GDM1 (cell line): Measurements from ENCODE around the gene CFAP20DC.

Experiments
- DNase-seq: peaks from one replicate; lab custom pipeline; 2025; lab: John Stamatoyannopoulos, UW

The CFAP20DC gene

DNA sequence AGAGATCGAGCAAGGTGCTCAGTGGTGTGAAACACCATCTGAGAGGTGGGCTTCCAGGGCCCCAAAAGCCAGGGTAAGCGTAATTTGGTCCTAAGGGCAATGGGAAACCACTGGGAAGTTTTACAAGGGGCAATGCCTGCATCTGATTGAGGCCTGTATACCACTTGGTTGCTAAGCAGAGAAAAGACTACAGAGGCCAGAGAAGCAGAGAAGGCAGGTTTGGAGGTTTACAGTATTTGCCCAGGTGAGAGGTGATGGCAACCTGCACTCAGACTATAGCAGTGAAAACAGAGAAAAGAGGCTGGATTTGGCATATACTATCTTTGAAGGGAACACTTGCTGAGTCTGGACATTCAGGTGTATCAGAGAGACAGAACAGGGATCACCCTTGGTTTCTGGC lies 249.8 kb downstream of the CFAP20DC start:
- DNase-seq = no peak

DNA sequence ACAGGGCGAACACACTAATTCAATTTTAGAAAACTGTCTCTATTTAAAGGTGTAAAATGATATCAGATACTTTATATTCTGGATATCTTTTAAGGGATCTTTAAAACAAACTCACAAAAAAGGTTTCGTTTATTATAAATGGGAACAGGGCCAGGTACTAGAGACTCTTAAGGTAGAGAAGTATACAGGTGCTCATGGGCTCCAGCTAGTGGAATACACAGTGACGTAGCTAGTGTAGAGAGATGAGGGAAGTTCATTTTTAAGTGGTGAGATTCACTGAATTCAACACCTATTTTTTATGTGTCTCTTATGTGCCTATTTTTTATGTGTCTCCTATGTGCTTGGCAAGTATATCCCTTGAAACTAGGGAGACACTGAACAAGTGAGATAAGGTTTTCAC lies 250.6 kb downstream of the CFAP20DC start:
- DNase-seq = no peak

DNA sequence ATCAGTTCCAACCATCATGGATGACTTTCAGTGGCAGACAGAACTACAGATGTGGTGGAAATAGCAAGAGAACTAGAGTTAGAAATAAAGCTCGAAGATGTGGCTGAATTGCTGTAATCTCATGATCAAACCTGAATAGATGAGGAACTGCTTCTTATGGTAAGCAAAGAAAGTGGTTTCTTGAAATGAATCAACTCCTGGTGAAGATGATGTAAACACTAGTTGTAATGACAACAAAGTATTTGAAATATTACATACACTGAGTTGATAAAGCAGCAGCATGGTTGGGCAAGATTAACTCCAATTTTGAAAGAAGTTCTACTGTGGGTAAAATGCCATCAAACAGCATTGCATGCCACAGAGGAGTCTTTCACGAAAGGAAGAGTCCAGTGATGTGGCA lies 251.5 kb downstream of the CFAP20DC start:
- no peak for DNase-seq

DNA sequence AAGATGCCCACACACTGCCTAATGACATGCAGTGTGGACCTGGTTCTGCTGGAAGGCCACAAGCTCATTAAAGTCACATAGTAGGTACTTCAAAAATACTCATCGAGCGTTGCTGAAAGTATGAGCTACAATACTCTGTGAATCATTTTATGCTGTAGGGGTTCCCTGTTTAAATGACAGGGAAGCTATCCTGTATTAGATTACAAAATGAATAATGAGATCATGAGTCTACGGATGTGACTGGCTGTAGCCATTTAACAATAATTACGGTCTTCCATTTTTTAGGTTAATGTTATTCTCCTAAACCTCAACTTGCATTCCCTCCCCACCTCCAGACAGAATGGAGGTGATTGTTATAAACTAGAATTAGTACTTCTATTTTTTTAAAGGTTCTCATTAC lies 255.1 kb downstream of the CFAP20DC start:
- no peak for DNase-seq

DNA sequence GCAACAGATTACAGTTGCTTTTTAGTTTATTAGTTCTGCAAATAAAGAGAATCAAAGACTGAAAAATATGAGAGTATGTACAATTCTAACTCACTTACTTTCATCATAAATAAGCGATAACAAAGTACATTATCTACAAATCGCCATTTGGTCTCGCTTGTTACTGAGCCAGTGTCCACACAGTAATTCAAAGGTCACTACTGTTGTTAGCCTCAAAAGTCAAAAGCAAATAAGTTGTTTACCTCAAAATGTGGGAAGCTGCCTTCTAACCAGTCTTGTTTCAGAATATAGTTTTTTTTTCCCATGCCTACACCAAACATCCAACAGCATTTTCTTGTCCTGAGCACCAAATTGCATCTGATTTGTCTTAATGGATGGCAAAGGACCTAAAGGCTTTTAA lies 255.9 kb downstream of the CFAP20DC start:
- no peak for DNase-seq

DNA sequence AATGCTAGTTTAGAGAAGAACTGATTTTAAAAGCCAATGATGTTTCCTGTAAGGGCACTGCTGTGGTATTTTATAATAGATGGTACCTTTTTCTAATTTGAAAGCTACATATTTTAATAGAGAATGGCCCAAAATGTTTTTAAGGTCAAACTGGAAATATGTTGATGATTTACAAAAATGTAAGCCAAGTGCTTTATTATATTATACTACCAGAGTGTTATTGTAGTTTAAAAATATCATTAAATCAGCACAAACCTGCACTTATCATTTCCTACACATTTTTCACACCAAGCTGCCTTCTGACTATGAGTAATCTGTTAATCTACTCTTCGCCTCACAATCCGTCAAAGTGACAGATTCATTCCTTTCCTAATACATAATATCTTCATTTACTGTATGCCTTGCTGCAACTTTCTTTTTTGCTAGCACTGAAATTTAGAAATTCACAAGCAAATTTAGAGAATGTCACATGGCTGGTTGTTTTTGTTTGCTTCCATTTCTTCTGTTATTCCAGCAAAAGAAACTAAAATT lies 256.8 kb downstream of the CFAP20DC start:
- DNase-seq = no peak

DNA sequence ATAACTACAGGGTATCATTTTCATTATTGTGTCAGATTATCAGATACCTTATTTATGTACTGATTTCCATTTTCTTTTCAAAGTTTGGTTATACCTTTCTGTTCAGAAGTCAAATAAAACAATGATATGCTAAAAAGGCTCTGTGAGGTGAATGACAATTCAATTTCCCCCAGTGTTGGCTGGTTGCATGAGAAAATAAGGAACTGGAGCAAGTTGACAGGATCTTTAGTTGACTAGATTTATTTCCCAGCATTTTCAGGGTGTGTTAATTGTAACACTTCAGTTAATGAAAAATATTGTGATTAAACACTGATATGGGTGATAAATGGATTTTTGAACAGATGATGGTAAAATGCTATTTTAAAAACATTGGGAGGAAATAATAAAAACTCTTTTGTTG lies 260.4 kb downstream of the CFAP20DC start:
- no peak for DNase-seq

DNA sequence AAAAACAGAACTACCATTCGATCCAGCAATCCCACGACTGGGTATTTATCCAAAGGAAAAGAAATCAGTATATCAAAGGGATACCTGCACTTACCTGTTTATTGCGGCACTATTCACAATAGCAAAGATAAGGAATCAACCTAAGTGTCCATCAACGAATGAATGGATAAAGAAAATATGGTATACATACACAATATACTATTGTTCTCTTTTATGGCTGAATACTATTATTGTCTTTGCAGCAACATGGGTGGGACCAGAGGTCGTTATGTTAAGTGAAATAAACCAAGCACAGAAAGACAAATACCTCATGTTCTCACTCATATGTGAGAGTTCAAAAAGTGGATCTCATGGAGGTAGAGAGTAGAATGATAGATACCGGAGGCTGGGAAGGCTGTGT lies 264.9 kb downstream of the CFAP20DC start:
- no peak for DNase-seq

DNA sequence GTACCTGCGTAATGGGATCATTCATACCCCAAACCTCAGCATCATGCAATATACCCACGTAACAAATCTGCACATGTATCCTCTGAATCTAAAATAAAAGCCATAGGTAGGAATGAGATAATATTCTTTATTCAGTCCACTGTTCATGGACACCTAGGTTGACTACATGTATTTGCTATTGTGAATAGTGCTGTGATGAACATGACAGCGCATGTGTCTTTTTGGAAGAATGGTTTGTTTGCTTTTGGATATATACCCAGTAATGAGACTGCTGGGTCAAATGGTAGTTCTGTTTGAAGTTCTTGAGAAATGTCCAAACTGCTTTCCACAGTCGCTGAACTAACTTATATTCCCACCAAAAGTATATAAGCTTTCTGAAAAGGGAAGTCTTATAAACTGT lies 265.4 kb downstream of the CFAP20DC start:
- DNase-seq = no peak

DNA sequence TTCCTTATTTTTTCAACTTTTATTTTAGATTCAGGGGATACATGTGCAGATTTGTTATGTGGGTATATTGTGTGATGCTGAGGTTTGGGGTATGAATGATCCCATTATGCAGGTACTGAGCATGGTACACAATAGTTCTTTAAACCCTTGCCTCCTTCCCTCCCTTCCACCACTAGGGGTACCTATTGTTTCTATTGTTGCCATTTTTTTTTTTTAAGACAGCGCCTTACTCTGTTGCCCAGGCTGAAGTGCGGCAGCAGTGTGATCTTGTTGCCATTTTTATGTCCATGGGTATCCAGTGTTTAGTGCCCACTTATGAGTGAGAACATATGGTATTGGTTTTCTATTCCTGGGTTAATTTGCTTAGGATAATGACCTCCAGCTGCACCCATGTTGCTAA lies 266.0 kb downstream of the CFAP20DC start:
- no peak for DNase-seq

DNA sequence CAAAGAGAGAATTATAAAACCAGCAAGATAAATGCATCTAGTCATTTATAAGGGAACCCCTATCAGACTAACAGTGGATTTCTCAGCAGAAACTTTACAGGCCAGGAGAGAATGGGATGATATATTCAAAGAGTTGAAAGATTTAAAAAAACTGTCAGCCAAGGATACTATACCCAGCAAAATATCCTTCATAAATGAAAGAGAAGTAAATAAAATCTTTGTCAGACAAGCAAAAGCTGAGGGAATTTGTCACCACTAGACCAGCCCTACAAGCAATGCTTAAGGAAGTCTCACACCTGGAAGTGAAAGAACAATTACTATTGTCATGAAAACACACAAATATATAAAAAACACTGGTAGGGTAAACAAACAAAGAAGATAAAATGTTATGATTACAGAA lies 269.9 kb downstream of the CFAP20DC start:
- no peak for DNase-seq

DNA sequence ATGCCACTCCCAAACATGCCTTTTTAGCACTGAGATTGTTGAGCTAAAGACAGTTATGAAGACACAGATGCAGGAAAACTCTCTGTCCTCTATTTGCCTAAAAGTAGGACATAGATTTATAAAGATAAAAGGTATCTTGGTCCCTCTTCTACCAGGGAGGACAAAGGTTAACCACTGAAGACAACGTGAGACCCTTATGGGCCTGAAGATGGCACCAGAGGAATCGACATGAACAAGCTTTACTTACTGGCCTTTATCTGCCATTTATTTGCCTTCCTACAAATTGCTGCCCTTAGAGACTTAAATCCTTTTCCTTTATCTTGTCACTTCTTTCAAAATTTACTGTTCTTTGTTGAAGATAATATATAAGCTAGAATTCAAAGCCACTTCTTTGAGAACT lies 273.6 kb downstream of the CFAP20DC start:
- no peak for DNase-seq

DNA sequence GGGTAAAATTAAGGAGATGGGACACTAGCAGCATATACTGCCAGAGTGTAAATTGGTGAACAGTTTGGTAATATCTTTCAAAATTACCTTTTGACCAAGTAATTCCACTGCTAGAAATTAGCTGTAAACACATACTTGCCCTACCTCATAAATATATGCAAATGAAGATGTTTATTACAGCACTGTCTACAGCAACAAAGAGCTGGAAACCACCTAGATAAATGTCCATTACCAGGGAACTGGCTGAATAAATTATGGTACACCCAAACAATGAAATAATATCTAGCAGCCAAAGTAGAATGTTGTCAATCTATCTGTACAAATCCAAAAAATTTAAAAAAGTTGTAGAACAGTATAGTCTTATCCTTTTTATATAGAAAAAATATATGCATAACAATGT lies 277.4 kb downstream of the CFAP20DC start:
- DNase-seq = no peak

DNA sequence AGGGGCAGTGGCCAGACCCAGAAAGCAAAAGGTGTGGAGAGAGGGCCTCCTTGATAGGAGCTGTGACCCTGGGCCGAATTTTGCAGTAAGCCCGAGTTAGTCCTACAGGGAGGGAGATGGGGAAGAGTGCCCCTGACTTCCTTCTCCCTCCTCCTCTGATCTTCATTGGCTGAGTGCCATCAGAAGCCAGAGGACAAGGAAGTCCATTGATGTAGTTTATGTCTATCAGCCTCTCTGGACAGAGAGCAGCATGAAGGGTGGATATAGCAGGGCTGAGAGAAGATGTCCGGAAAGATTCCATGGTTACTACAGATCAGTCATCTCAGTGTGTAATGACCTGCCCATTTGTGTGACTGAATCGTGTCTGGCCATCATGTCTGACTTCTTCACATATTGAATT lies 280.8 kb downstream of the CFAP20DC start:
- no peak for DNase-seq

DNA sequence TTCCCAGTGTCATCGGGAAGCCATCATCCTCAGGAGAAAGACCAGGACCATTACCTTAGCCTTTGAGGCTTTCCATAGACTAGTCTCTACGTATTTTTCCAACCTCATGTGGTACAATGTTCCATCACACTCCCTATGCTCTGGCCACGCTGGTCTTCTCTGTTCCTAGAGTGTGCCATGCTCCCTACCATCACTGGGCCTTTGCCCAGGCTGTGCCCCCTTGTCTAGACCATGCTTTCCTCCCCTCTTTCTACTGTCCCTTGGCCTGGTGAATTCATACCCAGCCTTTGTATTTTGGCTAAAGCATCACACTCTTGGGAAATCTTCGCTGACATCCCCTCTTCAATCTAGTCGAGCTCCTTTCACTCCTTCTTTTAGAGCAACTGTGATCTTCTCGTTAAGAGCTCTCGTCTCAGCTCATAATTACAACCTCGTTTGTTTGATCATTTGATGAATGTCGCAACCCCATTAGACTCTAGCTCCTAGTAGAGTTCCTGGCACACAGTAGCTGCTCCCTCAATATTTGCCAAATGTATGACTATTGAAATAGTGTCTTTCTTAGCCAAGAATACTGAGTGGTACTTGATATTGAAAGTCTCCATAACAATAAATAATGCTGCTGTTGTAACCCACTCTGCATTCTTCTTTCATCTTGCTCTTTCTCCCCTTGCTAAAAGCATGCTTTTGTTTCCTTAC lies 283.1 kb downstream of the CFAP20DC start:
- DNase-seq = no peak

DNA sequence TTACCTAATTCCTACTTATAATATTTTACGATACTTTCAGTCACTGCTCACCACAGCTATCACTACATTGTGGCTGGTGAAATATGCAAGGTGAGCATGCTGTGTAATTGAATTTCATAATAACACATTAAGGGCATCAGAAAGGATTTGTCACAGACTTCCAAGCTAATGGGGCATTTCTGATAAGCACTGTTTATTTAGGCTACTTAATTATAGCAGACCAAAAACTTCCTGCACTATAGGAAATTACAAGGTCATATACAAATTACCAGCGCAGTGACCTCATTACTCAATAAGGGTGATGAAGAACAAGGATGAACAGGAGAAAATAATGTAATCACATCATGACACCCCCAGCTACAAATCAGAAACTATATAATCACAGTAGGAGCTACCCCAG lies 294.7 kb downstream of the CFAP20DC start:
- no peak for DNase-seq

DNA sequence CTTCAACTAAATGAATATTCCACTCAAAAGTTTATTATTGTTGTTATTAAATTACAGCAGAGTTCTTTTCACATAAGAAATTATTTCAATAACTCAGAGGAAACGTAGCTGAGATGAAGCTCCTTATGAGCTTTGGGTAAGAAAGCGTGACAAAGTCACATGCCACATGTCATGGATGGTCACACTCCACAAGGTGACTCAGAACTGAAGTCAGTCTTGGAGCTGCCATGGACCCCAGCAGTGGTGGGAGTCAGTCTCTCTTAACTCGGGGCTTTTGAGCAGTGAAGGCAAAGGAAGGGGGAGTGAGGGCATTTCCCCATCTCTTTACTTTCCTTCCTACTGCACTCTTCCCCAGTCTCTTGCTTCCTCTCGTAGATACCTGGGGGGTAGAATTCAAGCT lies 295.8 kb downstream of the CFAP20DC start:
- no peak for DNase-seq

DNA sequence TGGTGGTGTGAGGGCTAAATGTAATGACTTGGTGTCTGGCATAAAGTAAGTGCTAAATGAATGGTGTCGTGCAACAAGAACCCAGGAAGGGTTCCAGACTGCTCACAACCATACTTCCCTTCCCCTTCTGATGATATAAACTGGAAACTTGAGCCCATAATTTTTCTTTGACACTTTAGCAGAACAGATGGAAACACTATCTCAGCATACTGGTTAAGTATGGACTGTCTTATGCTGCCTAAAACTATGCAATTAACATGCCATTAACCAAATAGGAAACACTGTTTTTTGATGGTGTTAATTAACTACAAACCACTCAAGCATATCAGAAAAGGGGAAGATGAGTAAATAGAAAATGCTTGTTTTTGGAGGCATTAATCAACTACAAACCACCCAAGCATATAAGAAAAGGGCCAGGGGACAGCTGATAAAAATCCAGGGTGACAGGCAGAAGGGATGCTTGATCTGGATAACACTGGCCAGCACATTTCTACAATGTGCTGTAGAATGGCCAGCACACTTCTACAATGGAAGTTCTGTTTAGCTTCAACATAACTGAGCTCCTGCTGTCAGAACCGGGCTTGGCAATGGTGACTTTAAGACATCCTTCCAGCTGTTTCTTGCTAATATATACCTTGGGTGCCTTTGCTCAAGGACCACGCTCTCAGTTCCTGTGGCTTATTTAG lies 297.8 kb downstream of the CFAP20DC start:
- no peak for DNase-seq

DNA sequence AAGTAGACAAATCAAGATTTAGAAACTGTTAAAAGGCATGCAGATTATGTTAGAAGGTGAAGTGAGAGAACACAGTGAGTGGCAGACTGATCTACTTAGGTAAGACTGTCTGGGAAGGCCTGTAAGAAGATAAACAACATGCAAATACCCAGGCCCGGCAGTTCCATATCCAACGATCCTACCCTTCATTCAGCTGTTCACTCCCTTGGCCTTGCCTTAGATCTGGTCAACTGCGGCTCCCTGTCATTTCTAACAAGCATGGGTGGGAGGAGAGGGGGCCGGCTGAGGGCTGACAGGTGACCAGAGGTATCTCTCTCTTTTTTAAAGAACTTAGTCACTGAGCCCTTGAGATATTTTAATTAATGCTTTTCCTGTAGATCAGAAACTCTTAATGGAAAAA lies 298.6 kb downstream of the CFAP20DC start:
- no peak for DNase-seq

DNA sequence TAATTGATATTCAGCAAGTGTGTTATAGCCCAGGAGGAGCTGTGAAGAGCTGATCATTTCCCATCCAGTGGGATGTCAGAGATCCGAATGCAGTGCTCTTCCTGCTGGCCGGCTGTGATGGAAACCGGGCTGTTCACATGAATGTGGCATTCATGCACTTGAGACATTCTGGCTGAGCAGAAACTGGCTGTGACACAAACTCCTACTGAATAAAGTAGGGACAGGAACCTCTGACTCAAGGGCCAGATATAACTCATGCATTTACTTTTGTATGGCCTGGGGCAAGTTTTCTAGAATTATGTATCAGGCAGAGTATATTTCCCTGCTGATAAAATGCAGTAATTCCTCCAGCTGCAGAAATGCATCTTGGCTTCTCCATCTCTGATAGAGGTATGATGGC lies 299.9 kb downstream of the CFAP20DC start:
- DNase-seq = no peak

DNA sequence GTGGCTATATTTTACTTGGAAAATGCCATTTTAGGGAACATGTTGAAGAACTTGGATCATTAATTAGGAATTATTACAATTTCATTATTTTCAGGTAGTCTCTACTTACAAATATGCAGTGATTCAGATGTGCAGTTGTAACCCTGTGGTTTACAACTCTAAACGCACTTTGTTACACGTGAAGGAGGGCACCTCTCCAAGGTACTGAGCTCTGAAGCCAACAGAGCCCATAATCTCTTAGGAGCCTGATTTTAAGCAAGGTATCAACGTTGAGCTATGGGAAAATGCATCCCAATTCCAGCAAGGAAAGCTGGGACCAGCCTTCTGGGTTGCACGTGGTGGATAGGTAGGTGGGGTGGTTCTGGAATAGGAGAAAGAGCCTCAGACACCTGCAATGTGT lies 301.8 kb downstream of the CFAP20DC start:
- no peak for DNase-seq

DNA sequence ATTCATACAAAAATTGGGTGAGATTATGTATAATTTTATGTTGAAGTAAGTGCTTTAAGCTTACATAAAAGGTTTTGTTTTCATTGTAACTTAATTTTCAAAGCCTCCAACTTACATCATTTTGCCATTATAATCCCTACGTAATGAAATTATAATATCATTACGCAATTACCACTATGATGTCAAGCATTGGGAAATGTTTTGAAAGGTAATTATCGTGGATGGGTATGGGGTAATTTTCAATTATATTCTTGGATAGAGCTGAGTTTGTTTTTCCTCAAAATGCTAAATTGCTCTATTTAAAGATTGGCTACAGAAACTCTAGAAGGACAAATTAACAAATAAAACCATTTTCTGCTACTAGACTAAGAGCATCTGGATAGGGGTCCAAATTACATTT lies 303.1 kb downstream of the CFAP20DC start:
- no peak for DNase-seq

DNA sequence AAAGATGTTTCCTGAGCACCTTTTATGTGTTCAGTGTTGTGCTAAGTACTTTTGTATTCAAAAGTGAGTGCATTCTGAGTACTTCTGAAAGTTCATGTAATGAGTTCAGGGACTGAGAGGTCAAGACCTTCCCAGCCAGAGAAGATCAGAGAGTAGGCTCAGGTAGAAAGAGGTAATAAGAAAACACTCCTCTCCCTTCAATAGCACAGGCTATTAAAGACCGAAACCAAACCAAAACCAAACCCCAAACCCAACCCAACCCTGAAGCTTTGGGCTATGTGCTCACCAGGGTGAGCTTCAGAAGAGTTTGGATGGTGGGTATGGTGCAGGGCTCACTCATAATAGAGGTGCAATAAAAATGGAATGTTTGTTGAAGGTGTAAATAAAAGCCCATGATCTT lies 306.5 kb downstream of the CFAP20DC start:
- no peak for DNase-seq

DNA sequence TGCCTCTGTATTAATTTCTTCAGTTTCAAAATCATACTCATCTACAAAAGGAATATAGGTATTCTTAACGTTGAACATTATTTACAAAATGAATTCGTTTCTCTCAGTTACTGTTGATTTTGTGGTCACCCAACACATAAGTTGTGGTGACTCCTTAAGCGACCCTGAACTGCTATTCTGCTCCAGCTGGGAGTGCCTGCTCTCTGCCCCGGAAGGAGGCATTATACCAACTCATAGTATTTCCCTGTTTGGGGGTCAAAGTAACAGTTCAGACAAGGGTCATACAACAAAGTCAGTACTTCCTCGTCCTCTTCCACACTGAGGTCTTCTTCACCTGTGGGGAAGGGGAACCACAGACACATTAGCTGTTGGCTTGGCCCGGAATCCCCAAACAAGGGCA lies 307.6 kb downstream of the CFAP20DC start:
- DNase-seq = no peak
